GM23338 (cell line): ENCODE data around the gene IZUMO1.
"Not testable (repeated sequence)": the region's sequence is repeated elsewhere in the genome, so short reads cannot be mapped to it uniquely, and the experiment has no call there.

ENCODE experiments used
- EZH2phosphoT487 ChIP-seq: fragments of 200-600 bp; sonication (generic); IDR thresholded peaks from one replicate; pipeline ENCODE4 v1.8.1; 2018; ENCODE audit warnings: antibody characterized with exemption; ENCODE audit not compliant: unreplicated experiment
- TF ChIP-seq, protein P1 (sequence below), 2 experiments: fragments of 200-600 bp in 1 of 2; sonication (generic) in 1 of 2; conservative IDR thresholded peaks; 2 replicates each; pipeline versions ENCODE4 v1.5.1 to v1.6.1; 2016 to 2017; ENCODE audit warnings: antibody characterized with exemption in 2 of 2, low read depth in 2 of 2, mild to moderate bottlenecking in 2 of 2, moderate library complexity in 1 of 2

DNA sequence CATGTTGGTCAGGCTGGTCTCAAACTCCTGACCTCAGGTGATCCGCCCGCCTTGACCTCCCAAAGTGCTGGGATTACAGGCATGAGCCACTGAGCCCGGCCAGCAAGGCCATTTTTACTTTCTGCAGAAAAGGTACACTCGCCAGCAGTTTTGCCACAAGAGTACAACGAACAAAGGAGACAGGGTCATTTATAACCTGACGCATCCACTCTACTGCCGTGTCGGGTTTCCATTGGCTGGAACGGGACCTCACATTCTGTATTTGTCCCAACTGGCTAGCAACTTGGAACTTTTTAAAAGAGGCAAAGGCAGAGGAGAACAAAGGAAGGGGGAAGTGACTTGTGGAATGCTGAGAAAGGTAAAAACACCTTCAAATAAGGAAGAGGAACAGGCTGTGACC, 40.6 kb upstream of the IZUMO1 start:
- TF ChIP-seq EZH2phosphoT487 = not testable (repeated sequence)
- TF ChIP-seq, protein P1, sequence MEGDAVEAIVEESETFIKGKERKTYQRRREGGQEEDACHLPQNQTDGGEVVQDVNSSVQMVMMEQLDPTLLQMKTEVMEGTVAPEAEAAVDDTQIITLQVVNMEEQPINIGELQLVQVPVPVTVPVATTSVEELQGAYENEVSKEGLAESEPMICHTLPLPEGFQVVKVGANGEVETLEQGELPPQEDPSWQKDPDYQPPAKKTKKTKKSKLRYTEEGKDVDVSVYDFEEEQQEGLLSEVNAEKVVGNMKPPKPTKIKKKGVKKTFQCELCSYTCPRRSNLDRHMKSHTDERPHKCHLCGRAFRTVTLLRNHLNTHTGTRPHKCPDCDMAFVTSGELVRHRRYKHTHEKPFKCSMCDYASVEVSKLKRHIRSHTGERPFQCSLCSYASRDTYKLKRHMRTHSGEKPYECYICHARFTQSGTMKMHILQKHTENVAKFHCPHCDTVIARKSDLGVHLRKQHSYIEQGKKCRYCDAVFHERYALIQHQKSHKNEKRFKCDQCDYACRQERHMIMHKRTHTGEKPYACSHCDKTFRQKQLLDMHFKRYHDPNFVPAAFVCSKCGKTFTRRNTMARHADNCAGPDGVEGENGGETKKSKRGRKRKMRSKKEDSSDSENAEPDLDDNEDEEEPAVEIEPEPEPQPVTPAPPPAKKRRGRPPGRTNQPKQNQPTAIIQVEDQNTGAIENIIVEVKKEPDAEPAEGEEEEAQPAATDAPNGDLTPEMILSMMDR (conservative IDR thresholded peaks at IDR 0.05; ENCODE audit: low read depth in 2 of 2) = not testable (repeated sequence)
